ENCODE results near the gene RIOK2.

The RIOK2 gene

GRCh38 chr5:97136475-97136874 is 46.6 kb downstream of the RIOK2 start:
- Histone ChIP-seq H3K27me3 (ENCODE audit: insufficient read depth, poor library complexity, severe bottlenecking) (no peaks in the 10 kb centered on the region), H3K4me3 (replicated peaks; ENCODE audit: insufficient read depth, low read length) (no peak overlapping the region), H3K27ac (replicated peaks) (no peak overlapping the region)
- TF ChIP-seq SPI1 (IDR thresholded peaks at IDR 0.05; ENCODE audit: borderline replicate concordance, low read depth) (no peak), REST (IDR thresholded peaks at IDR 0.05; ENCODE audit: insufficient replicate concordance, low read depth) (no peak), CTCF (IDR thresholded peaks at IDR 0.05; ENCODE audit: insufficient read depth, low read length) (no peak), GABPA (IDR thresholded peaks at IDR 0.05; ENCODE audit: low read depth) (no peak), POLR2AphosphoS5 (IDR thresholded peaks at IDR 0.05; ENCODE audit: low read depth) (no peak)
- no peak for DNase-seq (ENCODE audit: low read depth in 1 of 2, low spot score in 1 of 2)

- Histone ChIP-seq H3K27me3 (ENCODE audit: insufficient read depth, poor library complexity, severe bottlenecking) (no peaks in the 10 kb centered on the region), H3K4me3 (replicated peaks; ENCODE audit: insufficient read depth, low read length) (no peak overlapping the region), H3K27ac (replicated peaks) (no peak overlapping the region)
- DNase-seq (ENCODE audit: low read depth in 1 of 2, low spot score in 1 of 2) = no peak
- TF ChIP-seq SPI1 (IDR thresholded peaks at IDR 0.05; ENCODE audit: borderline replicate concordance, low read depth) = no peak
- no peak for TF ChIP-seq GABPA (IDR thresholded peaks at IDR 0.05; ENCODE audit: low read depth)
- TF ChIP-seq POLR2AphosphoS5 (IDR thresholded peaks at IDR 0.05; ENCODE audit: low read depth) = no peak
- TF ChIP-seq REST (IDR thresholded peaks at IDR 0.05; ENCODE audit: insufficient replicate concordance, low read depth) = no peak
- no peak for TF ChIP-seq CTCF (IDR thresholded peaks at IDR 0.05; ENCODE audit: insufficient read depth, low read length)
These were observed 47.2 kb downstream of the RIOK2 start for GRCh38 chr5:97135868-97136267.

- no peaks in the 10 kb centered on the region for H3K27me3 ChIP-seq (ENCODE audit: insufficient read depth, poor library complexity, severe bottlenecking)
- no peak for DNase-seq (ENCODE audit: low read depth in 1 of 2, low spot score in 1 of 2)
- no peak for TF ChIP-seq CTCF (IDR thresholded peaks at IDR 0.05; ENCODE audit: insufficient read depth, low read length)
- no peak for TF ChIP-seq SPI1 (IDR thresholded peaks at IDR 0.05; ENCODE audit: borderline replicate concordance, low read depth)
- no peak for TF ChIP-seq REST (IDR thresholded peaks at IDR 0.05; ENCODE audit: insufficient replicate concordance, low read depth)
- no peak for TF ChIP-seq GABPA (IDR thresholded peaks at IDR 0.05; ENCODE audit: low read depth)
- no peak for TF ChIP-seq POLR2AphosphoS5 (IDR thresholded peaks at IDR 0.05; ENCODE audit: low read depth)
- H3K4me3 ChIP-seq (replicated peaks; ENCODE audit: insufficient read depth, low read length) = no peak overlapping the region
- H3K27ac ChIP-seq (replicated peaks) = no peak overlapping the region
These were observed 48.4 kb downstream of the RIOK2 start for GRCh38 chr5:97134634-97135033.
